MM.1S (cell line): ENCODE results near the gene CERS6.

ENCODE experiments used
- DNase-seq: peaks from one replicate; pipeline ENCODE4 v3.0.0-alpha.2; 2015
- H2AFZ ChIP-seq: fragments of 300-600 bp; sonication (generic); 2 replicates; pipeline ENCODE4 v1.6.0; 2016; ENCODE audit warnings: antibody characterized with exemption, low read length
- H3F3A ChIP-seq: fragments of 300-600 bp; sonication (generic); 2 replicates; pipeline ENCODE4 v1.6.1; 2016; ENCODE audit warnings: mild to moderate bottlenecking, antibody characterized with exemption, low read length, moderate library complexity, mixed read lengths; ENCODE audit not compliant: insufficient read depth
- H3K27ac ChIP-seq: fragments of 300-600 bp; sonication (generic); 2 replicates; pipeline ENCODE4 v1.5.1; 2016; ENCODE audit warnings: mild to moderate bottlenecking, low read length
- H3K27me3 ChIP-seq: fragments of 300-600 bp; sonication (generic); replicated peaks from 2 replicates; pipeline ENCODE4 v1.6.0; 2016; ENCODE audit warnings: low read length; ENCODE audit not compliant: insufficient read depth
- H3K36me3 ChIP-seq: fragments of 300-600 bp; sonication (generic); replicated peaks from 2 replicates; pipeline ENCODE4 v1.6.1; 2016; ENCODE audit warnings: mild to moderate bottlenecking, low read length, mixed read lengths; ENCODE audit not compliant: insufficient read depth
- H3K4me1 ChIP-seq: fragments of 300-600 bp; sonication (generic); 2 replicates; pipeline ENCODE4 v1.6.1; 2016; ENCODE audit warnings: low read length, mixed read lengths
- H3K4me2 ChIP-seq: fragments of 300-600 bp; sonication (generic); 2 replicates; pipeline ENCODE4 v1.6.0; 2016; ENCODE audit warnings: low read depth, low read length
- H3K4me3 ChIP-seq: fragments of 300-600 bp; sonication (generic); 2 replicates; pipeline ENCODE4 v1.5.1; 2016; ENCODE audit warnings: low read length, mixed read lengths
- H3K79me2 ChIP-seq: fragments of 300-600 bp; sonication (generic); 2 replicates; pipeline ENCODE4 v1.6.1; 2016; ENCODE audit warnings: mixed run types, low read length, mixed read lengths
- H3K9ac ChIP-seq: fragments of 300-600 bp; sonication (generic); 2 replicates; pipeline ENCODE4 v1.6.1; 2016; ENCODE audit warnings: low read length, mixed read lengths
- H3K9me2 ChIP-seq: fragments of 300-600 bp; sonication (generic); replicated peaks from 2 replicates; pipeline ENCODE4 v1.6.1; 2016; ENCODE audit warnings: mild to moderate bottlenecking, low read length, mixed read lengths; ENCODE audit not compliant: insufficient read depth
- H3K9me3 ChIP-seq: fragments of 300-600 bp; sonication (generic); replicated peaks from 2 replicates; pipeline ENCODE4 v1.6.1; 2016; ENCODE audit warnings: mild to moderate bottlenecking, low read length, mixed read lengths; ENCODE audit not compliant: insufficient read depth
- H4K20me1 ChIP-seq: fragments of 300-600 bp; sonication (generic); 2 replicates; pipeline ENCODE4 v1.6.1; 2016; ENCODE audit warnings: mild to moderate bottlenecking, low read length, moderate library complexity, mixed read lengths; ENCODE audit not compliant: insufficient read depth
- CTCF ChIP-seq: fragments of 300-600 bp; sonication (generic); IDR thresholded peaks from 2 replicates; pipeline ENCODE4 v1.5.1; 2016; ENCODE audit warnings: antibody characterized with exemption, low read length, mixed read lengths
- EZH2 ChIP-seq: fragments of 300-600 bp; sonication (generic); optimal IDR thresholded peaks from 2 replicates; pipeline ENCODE3; 2017; ENCODE audit warnings: low read depth, mild to moderate bottlenecking, antibody characterized with exemption, low read length, mixed read lengths
- EZH2phosphoT487 ChIP-seq: fragments of 300-600 bp; sonication (generic); IDR thresholded peaks from 2 replicates; pipeline ENCODE4 v1.6.1; 2018; ENCODE audit warnings: antibody characterized with exemption, low read length

Gene CERS6

GRCh38 chr2:168731002-168731401, 274.9 kb downstream of the CERS6 start:
- no peaks in the 10 kb centered on the region for H3F3A ChIP-seq
- TF ChIP-seq EZH2phosphoT487 (no peak), CTCF (no peak), EZH2 (no peak)
- H4K20me1 ChIP-seq: no peaks in the 10 kb centered on the region
- no peaks in the 10 kb centered on the region for H3K9me2 ChIP-seq
- no peaks in the 10 kb centered on the region for H3K27me3 ChIP-seq
- no peak overlapping the region for H3K4me2 ChIP-seq
- no peaks in the 10 kb centered on the region for H3K36me3 ChIP-seq
- no peaks in the 10 kb centered on the region for H3K4me1 ChIP-seq
- H2AFZ ChIP-seq: no peak overlapping the region
- H3K27ac ChIP-seq: no peak overlapping the region
- no peak overlapping the region for H3K9ac ChIP-seq
- H3K4me3 ChIP-seq: no peak overlapping the region
- no peaks in the 10 kb centered on the region for H3K79me2 ChIP-seq
- no peak for DNase-seq
- H3K9me3 ChIP-seq: no peaks in the 10 kb centered on the region

GRCh38 chr2:168731616-168732015, 275.5 kb downstream of the CERS6 start:
- no peaks in the 10 kb centered on the region for H3K4me1 ChIP-seq
- H3K4me3 ChIP-seq: no peak overlapping the region
- H3K36me3 ChIP-seq: no peaks in the 10 kb centered on the region
- H3K4me2 ChIP-seq: no peak overlapping the region
- H3K79me2 ChIP-seq: no peaks in the 10 kb centered on the region
- no peak for DNase-seq
- no peaks in the 10 kb centered on the region for H4K20me1 ChIP-seq
- no peaks in the 10 kb centered on the region for H3F3A ChIP-seq
- H3K9me2 ChIP-seq: no peaks in the 10 kb centered on the region
- H3K27me3 ChIP-seq: no peaks in the 10 kb centered on the region
- H3K9me3 ChIP-seq: no peaks in the 10 kb centered on the region
- no peak overlapping the region for H3K9ac ChIP-seq
- H3K27ac ChIP-seq: no peak overlapping the region
- TF ChIP-seq EZH2: no peak
- TF ChIP-seq EZH2phosphoT487: no peak
- no peak for TF ChIP-seq CTCF
- no peak overlapping the region for H2AFZ ChIP-seq

- no peak overlapping the region for H2AFZ ChIP-seq
- no peaks in the 10 kb centered on the region for H3K9me3 ChIP-seq
- no peak overlapping the region for H3K27ac ChIP-seq
- H4K20me1 ChIP-seq: no peaks in the 10 kb centered on the region
- no peaks in the 10 kb centered on the region for H3F3A ChIP-seq
- TF ChIP-seq EZH2phosphoT487: no peak
- TF ChIP-seq EZH2: no peak
- TF ChIP-seq CTCF: no peak
- H3K79me2 ChIP-seq: no peaks in the 10 kb centered on the region
- no peak overlapping the region for H3K9ac ChIP-seq
- no peaks in the 10 kb centered on the region for H3K36me3 ChIP-seq
- H3K4me1 ChIP-seq: no peaks in the 10 kb centered on the region
- no peak for DNase-seq
- H3K4me2 ChIP-seq: no peak overlapping the region
- no peak overlapping the region for H3K4me3 ChIP-seq
- H3K9me2 ChIP-seq: no peaks in the 10 kb centered on the region
- H3K27me3 ChIP-seq: no peaks in the 10 kb centered on the region
Observed at GRCh38 chr2:168732100-168732499, 276.0 kb downstream of the CERS6 start.

GRCh38 chr2:168732506-168732905, 276.4 kb downstream of the CERS6 start:
- DNase-seq: no peak
- TF ChIP-seq CTCF (no peak), EZH2 (no peak), EZH2phosphoT487 (no peak)
- no peak overlapping the region for H2AFZ ChIP-seq
- no peaks in the 10 kb centered on the region for H3K36me3 ChIP-seq
- H3K9me2 ChIP-seq: no peaks in the 10 kb centered on the region
- H3K27me3 ChIP-seq: no peaks in the 10 kb centered on the region
- no peaks in the 10 kb centered on the region for H4K20me1 ChIP-seq
- H3F3A ChIP-seq: no peaks in the 10 kb centered on the region
- H3K9ac ChIP-seq: no peak overlapping the region
- no peaks in the 10 kb centered on the region for H3K4me1 ChIP-seq
- H3K4me2 ChIP-seq: no peak overlapping the region
- no peaks in the 10 kb centered on the region for H3K9me3 ChIP-seq
- no peak overlapping the region for H3K27ac ChIP-seq
- H3K4me3 ChIP-seq: no peak overlapping the region
- no peaks in the 10 kb centered on the region for H3K79me2 ChIP-seq
